Fibroblast of lung (primary cell): Measurements from ENCODE around the gene TLN1.

Source experiments
- CTCF ChIP-seq, 2 donors: IDR thresholded peaks in 1 of 2; conservative IDR thresholded peaks in 1 of 2; 1 replicate in 1 of 2; 2 replicates in 1 of 2; pipeline ENCODE4 v1.5.1; 2011 to 2012; ENCODE audit warnings: low read length in 2 of 2, control low read depth in 1 of 2, inconsistent platforms in 1 of 2, low read depth in 1 of 2, mild to moderate bottlenecking in 1 of 2
- EZH2 ChIP-seq: IDR thresholded peaks from 2 replicates; pipeline ENCODE4 v1.5.1; 2012; ENCODE audit warnings: low read length, control low read depth, mild to moderate bottlenecking; ENCODE audit errors: missing control alignments

- TF ChIP-seq CTCF (conservative IDR thresholded peaks at IDR 0.05 in 1 of 2, IDR thresholded peaks at IDR 0.05 in 1 of 2; ENCODE audit: low read depth in 1 of 2, low read length in 2 of 2) (no peak), EZH2 (no peak)
These were observed 1.5 kb downstream of the TLN1 start for GRCh38 chr9:35730486-35730854.
